Fibroblast of villous mesenchyme (primary cell): ENCODE results near the gene CNGA1. TPM values are rescaled to one million over a fixed set of nuclear protein-coding genes. Genes with fewer than 3 reads are reported as not detected.

Experiments
- DNase-seq: peaks from one replicate; pipeline ENCODE4 v3.0.0-alpha.2; 2010; ENCODE audit warnings: low read depth
- H3K4me3 ChIP-seq: 2 replicates; pipeline ENCODE4 v1.5.1; 2011; ENCODE audit warnings: low read depth, mild to moderate bottlenecking, low read length
- total RNA-seq: library from RNA; depleted of rRNA; stranded (reverse); fragments of >200 nt; gene quantifications from 2 replicates; pipeline ENCODE4 v1.2.3, GENCODE V29; 2012
- TF ChIP-seq, protein P1 (sequence below): IDR thresholded peaks from 2 replicates; pipeline ENCODE4 v1.5.1; 2012; ENCODE audit warnings: low read depth, mild to moderate bottlenecking, low read length; ENCODE audit not compliant: insufficient read depth

CNGA1 gene
- under 0.01 and 0.64 TPM in 2 replicates for total RNA-seq

GRCh38 chr4:48016141-48017107 lies at the start of gene CNGA1, which contains the start of gene NIPAL1:
Gene CNGA1 (minus strand): TSS chr4:48016681. CDS start chr4:47952689, 63,992 bp downstream.
Gene NIPAL1 (plus strand): TSS chr4:48016772. CDS start chr4:48016840, 68 bp downstream.
- peak; percentile 38 for DNase-seq
- peak within 1 kb of the TSS; percentile 66 for H3K4me3 ChIP-seq
- TF ChIP-seq, protein P1, sequence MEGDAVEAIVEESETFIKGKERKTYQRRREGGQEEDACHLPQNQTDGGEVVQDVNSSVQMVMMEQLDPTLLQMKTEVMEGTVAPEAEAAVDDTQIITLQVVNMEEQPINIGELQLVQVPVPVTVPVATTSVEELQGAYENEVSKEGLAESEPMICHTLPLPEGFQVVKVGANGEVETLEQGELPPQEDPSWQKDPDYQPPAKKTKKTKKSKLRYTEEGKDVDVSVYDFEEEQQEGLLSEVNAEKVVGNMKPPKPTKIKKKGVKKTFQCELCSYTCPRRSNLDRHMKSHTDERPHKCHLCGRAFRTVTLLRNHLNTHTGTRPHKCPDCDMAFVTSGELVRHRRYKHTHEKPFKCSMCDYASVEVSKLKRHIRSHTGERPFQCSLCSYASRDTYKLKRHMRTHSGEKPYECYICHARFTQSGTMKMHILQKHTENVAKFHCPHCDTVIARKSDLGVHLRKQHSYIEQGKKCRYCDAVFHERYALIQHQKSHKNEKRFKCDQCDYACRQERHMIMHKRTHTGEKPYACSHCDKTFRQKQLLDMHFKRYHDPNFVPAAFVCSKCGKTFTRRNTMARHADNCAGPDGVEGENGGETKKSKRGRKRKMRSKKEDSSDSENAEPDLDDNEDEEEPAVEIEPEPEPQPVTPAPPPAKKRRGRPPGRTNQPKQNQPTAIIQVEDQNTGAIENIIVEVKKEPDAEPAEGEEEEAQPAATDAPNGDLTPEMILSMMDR: peak; percentile 55

DNA sequence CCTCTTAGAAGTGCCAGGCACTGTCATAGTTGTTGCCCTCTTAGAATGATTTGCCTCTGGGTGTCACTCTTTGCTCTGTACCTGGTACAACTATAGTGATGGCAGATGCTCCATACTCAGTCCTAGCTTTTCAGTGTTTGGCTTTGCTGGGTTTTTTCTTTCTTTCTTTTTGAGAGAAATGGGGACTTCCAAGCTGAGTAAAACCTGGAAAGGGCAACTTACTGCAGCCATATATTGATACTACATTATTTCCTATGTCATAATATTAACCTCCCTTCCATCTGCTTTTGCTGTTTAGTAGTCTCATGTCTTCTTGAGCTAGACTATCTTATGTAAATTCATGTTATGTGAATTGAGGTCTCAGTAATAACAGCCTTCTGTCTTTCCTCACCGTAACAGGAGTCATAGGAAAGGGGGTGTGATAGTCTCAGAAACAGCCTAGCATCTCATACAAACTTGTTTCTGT lies 49.1 kb upstream of the CNGA1 start:
- DNase-seq: no peak
- H3K4me3 ChIP-seq: no peak overlapping the region
- TF ChIP-seq, protein P1: no peak

DNA sequence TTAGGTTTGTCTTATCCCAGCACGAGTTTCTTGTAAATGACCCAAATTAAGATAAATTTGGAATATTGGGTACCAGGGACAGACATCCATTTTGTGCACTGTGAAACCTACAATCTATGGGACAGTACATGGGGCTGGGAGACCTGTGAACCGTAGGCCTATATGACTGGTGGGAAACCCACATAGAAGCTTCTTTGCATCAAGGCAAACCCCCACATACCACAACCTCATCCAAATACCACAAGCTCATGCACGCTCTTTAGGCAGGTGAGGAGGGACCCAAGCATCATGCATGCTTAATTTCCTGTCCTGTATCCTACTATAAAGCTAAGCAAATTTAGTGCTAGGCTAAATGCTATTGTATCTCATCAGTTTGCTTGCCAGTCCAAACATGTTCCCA lies 47.9 kb upstream of the CNGA1 start:
- TF ChIP-seq, protein P1: no peak
- no peak for DNase-seq
- no peak overlapping the region for H3K4me3 ChIP-seq

DNA sequence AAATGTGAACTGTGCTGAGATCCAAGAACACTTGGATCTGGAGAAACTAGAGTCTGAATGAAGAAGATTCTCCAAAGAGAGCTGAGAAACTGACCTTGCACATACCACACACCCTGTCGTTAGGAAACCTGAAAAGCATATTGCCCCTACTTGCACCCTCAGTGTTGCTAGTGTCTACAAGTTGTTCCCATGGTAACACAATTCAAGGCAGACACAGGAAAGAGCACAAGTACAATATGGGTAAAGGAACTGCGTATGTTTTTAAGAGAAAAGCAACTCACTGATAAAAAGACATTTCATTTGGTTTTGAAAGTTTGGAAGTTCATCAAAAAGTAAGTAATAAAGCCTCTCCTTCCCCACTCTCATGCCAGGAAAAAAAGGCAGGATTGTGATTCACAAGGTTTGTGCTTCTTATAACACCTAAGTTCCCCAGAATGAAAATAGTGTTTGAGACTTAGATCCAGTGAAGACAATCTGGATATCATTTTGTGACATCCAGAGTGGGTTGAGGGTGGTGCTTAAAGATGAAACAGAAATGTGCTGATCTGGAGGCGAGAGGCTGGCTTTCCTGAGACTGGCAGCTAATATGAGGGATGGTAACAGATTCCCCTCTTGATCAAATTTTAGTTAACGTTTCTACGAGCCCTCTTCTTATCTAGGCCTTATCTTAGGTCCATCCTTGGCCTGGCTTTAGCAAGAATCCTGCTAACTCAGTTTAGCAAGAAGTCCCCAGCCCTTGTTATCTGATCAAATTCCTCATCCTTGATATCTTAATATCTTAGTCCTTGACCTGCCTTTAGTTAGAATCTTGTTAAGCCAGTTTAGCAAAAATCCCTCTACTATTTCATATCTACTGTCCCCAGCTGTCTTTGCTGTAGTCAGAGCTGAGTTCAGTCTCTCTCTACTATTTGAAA lies 42.4 kb upstream of the CNGA1 start:
- H3K4me3 ChIP-seq: no peak overlapping the region
- DNase-seq: no peak
- TF ChIP-seq, protein P1: no peak

DNA sequence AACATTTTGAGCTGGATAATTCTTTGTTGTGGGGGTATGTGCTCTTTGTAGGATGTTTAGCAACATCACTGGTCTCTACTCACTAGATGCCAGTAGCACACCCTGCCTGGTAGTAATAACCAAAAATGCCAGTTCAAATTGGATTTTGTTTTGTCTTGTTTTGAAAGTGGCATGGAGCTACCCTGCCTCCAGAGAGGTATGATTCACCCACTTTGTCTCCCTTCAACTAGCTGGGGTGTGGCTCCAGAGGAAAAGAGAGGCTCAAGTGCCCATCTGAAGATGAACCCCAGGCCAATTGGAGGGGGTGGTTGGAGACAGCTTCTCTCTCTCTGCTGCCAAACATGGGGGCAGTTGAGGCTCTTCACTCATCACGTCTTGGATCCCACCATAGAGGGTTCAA lies 34.6 kb upstream of the CNGA1 start:
- H3K4me3 ChIP-seq: no peak overlapping the region
- TF ChIP-seq, protein P1: no peak
- DNase-seq: no peak

DNA sequence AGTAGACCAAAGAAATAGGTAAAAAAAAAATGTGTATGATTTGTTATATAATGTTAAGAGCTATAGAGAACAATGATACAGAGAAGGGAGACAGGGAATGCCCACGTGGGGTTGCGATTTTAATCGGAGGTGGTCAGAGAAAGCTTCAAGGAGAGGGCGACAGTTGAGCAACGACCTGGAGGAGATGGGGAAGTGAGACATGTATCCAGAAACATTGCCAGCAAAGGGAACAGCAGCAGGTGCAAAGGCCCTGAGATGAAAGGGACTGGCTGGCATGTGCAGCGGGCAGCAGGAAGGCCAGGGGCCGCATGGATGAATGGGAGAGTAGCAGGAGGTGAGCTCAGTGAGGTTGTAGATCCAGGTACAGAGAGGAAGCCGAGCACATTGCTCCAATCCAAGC lies 33.0 kb upstream of the CNGA1 start:
- TF ChIP-seq, protein P1: no peak
- no peak overlapping the region for H3K4me3 ChIP-seq
- DNase-seq: no peak
